Limb (tissue), 2 donors: Measurements from ENCODE around the gene PDE9A.

Experiments
- DNase-seq, 2 donors: peaks; one replicate each; pipeline ENCODE4 v3.0.0-alpha.2; 2016; ENCODE audit errors: extremely low spot score in 2 of 2

The PDE9A gene

DNA sequence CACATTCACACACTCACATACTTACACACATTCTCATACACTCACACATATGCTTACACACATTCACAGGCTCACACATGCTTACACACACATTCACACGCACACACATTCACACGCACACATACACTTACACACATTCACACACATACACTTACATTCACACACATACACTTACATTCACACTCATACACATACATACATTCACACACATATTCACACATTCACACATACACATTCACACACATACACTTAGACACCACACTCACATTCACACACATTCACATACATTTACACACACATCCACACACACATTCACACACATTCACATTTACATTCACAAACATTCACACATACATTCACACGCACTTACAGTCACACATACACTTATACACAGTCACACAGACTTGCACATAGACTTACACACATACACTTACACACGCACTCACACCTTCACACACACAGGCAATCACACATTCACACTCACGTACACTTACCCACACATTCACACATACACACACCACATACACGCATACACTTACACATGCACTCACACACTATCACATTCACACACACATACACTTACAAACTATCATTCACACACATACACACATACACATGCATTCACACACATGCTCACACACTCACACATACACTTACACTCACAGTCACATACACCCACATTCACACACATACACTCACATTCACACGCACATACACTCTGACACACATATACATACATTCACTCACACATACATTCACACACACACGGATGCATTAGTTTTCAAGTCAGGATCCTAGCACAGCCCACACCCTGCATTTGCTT lies 16.8 kb downstream of the PDE9A start:
- no peak for DNase-seq

DNA sequence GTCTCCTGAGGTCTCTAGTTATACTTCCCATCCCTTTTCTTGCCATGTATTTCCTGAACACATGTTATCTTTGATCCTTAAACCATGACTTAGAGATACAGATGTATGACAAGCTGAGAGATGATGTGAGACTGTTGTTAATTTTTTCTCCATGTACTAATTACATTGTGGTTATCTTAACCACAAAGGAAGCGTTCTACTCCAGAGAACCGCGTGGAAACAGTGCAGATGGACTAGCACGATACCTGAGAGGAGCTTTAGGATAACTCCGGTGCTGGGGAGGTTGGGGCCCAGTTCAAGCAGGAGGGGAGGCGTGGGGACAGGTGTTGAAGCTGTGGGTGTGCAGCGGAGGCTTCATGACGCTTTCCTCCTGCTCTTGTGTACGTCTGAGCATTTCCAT lies 17.5 kb downstream of the PDE9A start:
- no peak for DNase-seq

DNA sequence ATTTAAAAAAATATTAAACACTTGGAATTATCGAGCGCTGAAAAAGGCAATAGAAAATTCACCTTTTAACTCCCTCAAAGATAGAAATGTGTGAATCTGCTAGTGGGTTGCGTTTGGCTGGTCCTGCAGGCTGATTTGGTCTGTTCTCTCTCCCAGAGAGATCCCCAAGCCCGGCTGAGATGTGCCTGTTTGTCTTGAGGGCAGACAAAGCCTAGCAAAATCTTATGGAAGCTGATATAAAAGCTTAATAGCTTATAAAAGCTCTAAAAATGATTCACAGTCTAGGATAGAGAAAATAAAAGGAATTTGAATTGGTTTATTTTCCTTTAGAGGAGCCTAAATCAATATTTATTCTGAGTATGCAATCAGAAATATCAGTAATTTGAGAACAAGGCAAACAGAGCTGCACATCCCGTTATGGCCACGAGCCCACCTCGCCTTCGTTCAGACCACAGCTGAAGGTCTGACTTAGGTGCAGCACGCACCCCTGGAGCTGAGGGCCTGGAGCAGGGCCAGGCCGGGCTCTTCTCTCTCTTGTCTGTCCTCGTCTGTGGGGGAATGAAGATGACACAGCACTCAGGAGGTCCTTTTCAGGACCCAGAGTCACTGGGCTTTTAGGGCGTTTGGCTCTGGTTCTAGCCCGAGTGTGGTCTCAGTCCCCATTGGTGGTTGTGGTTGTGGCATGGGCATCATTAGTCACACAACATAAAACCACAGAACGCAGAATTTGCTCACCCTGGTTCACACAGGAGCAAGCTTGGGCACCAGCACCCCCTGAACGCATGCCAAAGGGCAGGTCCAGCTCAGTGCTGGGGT lies 18.6 kb downstream of the PDE9A start:
- no peak for DNase-seq

DNA sequence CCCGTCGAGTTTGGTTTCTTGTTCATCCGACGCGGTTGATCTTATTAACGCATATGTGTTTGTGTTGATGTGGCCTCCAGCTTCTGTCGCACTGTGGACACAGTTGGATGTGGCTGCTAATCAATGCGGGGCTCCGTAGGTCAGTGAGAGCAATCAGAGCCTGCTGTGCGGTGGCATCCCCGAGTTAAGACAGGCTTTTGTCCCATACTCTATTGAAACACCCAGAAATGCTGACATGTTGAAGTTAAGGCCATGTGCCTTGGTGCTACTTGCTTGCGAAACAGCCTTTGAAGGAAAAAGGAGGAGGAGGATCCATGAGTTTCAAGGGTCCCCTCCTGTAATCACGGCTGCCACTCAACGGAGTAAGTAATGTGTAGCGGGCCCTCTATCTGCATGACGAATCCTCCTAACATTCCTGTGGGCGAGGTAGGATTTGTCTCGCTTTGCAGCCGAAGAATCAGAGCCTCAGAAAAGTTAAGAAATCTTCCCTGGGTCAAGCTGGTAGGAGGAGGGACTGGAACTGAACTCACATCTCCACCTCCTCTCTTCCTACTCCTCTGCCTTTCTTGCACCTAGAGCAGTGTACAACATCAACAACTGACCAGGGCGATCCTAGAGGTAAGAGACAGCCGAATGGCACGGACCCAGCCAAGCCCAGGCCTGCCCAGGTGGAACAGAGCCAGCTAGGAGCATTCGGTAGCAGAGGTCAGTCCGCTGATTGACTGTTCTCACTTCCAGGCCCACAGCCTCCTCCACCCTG lies 19.5 kb downstream of the PDE9A start:
- no peak for DNase-seq

DNA sequence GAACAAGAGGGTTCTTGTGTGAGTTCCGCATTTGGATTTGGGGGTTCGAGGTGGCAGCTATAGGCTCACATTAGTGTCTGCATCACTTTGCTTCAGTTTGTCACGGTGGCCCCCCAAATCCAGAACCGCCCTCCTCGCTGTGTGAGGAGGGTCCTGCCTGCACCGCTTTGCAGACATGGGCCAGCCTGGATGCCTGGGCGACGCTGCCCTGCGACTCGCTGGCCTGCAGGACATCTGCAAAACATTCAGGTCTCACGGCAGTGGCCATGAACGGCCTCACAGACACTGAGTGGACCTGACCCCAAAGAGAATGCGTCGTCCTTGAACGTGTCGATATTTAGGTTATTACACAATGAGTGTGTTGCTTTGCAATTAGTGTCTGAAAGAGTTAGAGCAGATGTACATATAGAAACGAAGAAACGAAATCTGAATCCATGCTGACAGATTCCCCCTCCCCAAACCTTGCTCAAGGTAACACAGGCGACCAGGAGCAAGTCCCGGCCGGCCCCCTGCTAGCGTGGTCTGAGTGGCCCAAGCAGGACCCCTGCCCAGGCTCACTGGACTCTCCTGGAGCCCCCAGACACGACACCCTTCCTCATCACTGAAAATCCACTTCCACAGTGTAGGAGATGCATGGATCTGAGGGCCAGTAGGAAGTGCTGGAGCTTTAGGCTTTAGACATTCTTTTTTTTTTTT lies 20.4 kb downstream of the PDE9A start:
- DNase-seq = no peak

DNA sequence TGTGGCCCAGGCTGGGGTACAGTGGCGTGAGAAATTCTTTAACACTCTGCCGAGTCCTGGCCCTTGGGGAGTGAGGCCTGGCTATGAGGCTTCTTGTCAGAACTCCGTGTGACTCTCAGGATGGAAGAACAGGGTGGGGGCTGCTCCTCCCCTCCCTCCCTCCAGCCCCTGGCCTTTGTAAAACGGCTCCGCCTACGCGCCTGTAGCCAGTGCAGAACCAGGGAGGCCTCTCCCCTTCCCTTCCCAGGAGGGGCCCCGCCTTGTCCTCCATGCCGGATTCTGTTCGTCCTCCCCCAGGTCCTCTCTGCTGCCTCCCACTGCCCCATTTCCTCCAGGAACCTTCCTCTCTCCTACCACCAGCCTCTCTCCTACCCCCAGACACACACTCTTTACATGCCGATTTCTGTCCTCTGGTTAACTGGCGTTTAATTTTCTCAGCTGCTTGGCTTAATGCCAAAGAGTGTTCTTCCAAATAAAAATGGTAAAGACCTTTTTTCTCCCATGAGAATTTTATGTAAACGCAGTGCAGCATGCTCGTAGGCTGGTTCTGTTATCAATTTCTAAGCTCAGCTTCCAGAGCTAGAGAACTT lies 21.0 kb downstream of the PDE9A start:
- DNase-seq = peak; percentile 79 to 80

DNA sequence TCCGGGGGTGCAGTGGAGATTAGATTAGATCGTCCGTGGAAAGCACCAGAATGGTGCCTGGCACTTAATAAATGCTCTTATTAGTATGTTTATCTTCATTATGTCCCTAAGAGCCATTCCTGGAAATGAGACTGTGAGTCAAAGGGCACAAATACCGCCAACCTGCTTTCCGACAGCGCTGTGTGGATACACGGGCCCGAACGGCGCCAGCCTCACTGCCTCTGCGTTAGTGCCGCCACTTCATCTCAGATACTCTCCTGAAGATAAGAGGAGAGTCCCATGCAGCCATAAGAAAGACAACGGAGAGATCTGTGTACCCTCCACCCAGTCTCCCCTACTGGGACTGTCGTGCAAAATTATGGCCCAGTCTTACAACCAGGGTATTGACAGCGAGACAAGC lies 22.0 kb downstream of the PDE9A start:
- no peak for DNase-seq

DNA sequence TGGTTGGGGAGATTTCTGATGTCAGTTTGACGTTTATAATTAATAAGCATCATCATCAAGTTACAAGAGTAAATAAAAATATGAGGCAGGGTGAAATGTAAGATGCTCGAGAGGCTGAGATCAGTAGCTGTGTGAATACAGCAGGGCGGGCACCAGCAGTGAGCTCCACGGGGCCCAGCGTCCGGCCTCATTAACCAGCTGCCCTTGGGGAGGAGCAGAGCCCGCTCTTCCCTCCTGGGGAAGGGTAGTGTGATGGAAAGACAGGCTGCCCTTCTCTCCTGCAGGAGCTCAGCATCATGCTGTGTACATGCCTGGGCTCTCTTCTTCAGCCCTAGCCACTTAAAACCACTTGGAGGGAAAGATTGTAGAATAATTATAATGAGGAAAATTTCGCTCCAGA lies 23.4 kb downstream of the PDE9A start:
- DNase-seq = no peak

DNA sequence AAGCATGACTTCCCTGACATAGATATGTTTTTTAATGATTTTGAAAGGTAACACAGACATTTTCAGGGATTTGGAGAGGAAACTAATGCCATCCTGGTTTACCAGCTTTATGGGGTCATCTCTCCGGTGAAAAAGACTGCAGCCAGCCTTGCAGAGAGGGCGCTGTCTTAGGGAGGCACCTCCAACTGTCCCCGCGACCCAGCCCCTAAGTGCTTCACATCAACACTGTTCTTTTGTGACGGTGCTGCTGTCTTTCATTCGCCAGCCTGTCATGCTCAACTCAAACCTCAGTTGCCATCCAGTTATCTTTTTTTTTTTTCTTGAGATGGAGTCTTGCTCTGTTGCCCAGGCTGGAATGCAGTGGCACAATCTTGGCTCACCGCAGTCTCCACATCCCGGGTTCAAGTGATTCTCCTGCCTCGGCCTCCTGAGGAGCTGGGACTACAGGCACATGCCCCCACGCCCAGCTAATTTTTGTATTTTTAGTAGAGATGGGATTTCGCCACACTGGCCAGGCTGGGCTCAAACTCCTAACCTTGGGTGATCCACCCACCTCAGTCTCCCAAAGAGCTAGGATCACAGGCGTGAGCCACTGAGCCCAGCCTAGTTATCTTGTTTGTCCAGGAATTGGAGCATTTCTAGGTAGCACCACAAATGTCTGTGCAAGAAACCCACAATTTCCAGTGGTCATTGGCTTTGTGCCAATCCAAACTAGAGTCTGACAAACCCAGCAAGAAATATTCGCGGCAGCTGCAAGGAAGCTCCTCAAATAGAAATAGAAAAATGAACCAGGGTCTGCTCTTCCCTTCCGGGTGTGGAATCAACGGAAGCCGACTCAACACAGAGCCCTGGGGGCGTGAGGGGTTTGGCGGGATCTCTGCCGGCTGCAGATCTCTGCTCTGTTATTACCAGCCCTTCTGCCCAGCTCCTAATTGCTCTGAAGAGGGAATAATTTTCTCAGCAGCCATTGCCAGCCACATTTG lies 24.2 kb downstream of the PDE9A start:
- DNase-seq = peak; percentile 65 to 74

DNA sequence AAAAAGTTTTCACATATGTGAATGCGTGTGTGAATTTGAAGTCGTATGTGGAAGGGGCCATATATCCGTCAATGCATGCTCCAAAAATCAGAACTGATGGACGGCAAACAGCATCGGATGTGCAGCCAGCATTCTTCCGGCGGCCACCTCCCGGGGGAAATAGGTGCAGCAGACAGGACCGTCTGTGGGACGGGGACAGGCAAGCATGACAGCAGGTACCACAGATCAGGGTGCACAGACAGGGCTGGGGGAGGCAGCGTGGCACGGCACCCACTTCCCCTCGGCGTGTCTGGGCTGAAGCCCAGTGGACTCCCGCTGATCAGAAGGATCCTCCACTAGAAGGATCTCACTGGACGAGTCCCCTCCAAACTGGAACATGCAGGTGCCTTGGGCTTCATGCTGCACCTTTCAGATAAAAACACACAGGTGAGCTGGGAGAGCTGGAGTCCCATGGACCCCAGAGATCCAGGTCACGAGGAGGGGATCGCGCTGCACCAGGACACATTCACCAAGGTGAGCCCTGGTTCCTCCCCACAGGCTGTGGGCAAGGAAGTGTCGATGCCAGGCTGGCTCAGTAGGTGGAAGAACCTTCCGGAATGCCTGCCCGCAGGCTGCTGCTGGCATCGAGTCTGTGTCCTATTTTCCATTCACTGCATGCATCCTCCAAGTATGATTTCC lies 25.3 kb downstream of the PDE9A start:
- no peak for DNase-seq

DNA sequence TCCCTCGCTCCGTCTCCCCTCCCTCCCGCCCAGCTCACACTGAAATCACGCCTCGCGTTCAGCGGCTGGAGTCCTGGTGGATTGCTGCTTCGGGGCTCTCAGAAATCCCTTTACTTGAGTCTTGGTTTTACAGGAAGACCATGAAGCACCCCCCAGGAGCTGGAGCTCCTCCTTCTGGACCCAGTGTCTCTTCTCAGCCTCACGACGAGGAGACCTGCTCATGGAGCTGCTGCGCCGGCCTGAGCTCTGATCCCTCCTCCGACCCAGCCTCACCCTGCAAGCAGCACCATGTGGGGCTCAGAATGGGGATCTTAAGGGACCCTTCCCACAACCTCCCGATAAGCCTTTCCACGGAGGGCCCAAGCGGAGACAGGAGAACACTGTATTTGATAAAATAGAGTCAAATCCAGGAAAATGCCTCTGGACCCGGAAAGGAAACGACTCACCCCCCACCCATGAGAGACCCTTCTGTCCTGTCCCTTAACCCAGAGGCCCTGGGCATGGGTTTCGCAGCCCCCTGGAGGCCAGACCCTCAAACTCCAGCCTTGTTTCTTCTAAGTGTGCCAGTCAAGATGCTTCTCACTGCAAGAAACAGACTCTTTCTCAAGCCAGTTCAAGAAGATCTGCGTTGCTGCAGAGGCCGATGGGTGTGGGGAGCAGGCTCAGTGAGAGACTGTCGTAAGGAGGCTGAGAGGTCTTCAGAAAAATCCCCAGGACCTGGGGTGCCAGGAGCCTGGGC lies 26.1 kb downstream of the PDE9A start:
- no peak for DNase-seq

DNA sequence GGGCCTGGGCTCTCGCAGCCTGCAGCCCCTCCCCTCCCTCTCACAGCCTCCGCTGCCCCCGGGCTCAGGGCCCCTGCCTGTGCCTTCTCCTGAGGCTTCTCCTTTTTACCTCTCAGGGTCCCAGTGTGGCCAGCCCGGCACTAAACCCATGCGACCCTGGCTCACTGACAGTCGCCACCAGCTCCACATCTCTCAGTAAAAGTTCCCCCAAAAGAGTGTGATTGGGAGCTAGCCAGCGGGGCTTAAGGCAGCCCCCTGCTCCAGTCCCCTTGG lies 26.6 kb downstream of the PDE9A start:
- no peak for DNase-seq

DNA sequence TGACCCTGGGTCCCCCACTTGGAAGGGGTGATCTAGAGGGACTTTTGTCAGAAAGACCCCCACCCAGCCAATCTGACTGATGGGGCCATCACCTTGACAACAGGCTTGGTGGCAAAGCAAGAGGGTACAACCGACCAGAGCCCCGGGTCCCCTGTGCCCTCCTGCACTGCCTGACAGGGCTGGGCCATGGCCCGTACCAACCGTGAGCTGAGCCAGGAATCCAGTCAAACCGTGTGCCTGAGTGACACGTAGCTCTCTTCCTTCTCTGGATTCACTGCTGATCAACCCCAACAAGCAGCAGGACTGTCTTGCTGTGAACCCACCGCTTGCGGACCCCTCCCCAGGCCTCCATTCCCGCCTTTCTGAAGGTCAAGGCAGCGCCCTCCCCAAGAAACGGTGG lies 27.0 kb downstream of the PDE9A start:
- DNase-seq = no peak

DNA sequence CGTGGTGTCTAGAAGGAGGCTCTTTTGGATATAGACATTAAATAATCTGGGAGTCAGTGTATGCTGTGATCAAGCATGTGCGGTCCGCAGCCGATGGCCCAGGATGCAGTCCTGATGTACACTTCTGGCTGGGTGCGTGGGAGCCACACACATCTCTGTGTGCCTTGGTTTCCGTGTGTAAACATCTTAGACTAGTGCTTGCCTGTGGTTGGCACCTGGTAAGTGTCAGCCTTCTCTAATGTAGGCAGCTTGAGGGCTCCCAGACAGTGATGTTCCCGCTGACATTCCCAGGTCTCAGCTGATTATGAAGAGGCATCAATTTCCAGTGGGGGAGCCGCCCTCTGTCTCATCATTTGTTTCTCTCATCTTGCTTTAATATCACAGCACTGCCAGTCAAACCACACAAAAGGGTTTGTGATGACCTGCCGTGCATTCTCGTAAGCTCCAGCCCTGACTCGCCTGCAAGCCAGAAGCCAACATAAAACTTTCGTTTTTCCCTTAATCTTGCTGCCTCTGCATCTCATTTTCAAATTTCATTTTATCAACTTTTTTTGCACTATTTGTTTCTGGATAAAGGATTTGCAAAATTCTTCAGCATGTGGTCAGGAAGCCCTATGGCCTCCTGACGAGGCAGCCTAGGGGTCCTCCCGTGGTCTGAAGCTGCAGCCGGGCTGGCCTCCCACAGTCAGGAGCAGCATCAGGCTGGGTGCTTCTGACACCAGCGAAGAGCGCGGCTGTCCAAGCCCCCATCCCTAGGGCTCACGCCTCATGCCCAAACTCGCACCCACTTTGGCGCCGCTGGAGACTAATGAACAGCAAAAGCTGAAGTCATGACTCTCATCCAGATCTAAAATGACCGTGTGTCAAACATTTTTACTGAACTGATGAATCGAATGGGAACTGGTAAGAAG lies 28.1 kb downstream of the PDE9A start:
- no peak for DNase-seq

DNA sequence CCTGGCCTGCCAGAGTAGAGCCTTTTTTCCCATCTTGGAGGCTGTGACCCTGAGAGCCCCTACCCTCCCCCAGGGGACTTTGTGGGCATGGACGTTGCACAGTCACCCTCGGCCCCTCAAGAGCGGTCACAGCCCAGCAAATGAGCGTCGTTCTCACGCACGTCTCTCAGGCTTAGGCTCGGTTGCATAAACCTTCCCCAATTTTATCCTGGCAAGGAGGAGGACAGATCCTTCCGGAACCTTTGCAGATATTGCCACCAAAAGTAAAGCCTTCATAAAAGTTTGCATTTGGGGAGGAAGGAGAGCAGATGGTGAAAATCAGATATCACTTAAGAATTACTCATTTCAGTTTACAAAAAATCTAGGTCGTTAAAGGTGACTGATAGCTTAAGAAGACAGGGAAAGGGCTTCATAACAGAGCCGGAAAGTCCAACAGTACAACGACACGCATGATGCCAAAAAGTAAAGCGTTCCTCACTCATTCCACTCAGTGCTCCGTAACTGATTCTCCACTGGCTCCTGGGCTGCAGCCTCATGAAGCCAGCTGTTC lies 29.3 kb downstream of the PDE9A start:
- no peak for DNase-seq

DNA sequence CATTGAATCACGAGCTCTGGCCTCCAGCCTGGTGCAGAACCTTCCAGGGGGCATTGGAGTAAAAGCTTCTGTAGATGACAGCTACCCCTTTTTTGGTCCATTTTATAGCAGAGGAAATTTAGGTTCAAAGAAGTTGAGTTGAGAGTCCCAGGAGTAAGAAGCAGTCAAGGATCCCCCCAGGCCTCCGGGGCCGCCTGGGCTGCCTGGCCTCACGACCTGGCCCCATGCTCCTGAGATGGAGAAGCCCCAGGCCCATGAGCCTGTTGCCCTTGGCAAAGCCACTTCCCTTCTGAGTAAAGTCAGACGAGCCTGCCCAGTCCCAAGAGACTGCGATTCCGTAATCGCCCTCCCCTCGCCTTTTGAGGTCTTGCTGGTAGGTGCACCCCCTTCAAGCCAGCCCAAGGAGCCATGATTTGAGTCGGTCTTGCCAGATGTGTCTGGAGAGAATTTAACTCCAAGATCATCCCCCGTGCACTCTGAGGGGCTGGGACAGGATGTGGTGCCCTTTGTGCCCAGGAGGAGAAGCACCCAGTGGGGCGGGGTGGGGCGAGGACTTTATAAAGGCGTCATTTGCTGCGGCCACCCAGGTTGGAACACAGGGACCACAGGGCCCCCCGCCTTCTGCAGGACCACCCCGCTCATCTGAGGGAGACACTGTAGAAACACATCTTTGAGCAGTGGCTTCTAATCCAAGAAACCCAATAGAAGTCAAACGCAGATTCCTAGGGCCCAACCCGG lies 30.1 kb downstream of the PDE9A start:
- no peak for DNase-seq
